GM10266 (cell line): Measurements from ENCODE around the gene GRID2.

Experiments
- DNase-seq: peaks from one replicate; pipeline ENCODE4 v3.0.0; 2012; ENCODE audit errors: extremely low spot score
- CTCF ChIP-seq: IDR thresholded peaks from 2 replicates; pipeline ENCODE4 v1.5.1; 2012; ENCODE audit warnings: mild to moderate bottlenecking, low read depth; ENCODE audit not compliant: control insufficient read depth, insufficient read depth; ENCODE audit errors: missing control alignments

Gene GRID2

GRCh38 chr4:93561842-93562241, 1258.1 kb downstream of the GRID2 start:
- no peak for TF ChIP-seq CTCF
- no peak for DNase-seq

- no peak for TF ChIP-seq CTCF
- no peak for DNase-seq
Measured at GRCh38 chr4:93568758-93569157, 1265.0 kb downstream of the GRID2 start.

GRCh38 chr4:93573285-93573684, 1269.5 kb downstream of the GRID2 start:
- no peak for DNase-seq
- TF ChIP-seq CTCF: no peak

- TF ChIP-seq CTCF: no peak
- DNase-seq: no peak
Measured at GRCh38 chr4:93578942-93579341, 1275.2 kb downstream of the GRID2 start.

GRCh38 chr4:93605163-93605562, 1301.4 kb downstream of the GRID2 start:
- no peak for DNase-seq
- TF ChIP-seq CTCF: no peak

- no peak for DNase-seq
- no peak for TF ChIP-seq CTCF
Measured at GRCh38 chr4:93617606-93618005, 1313.8 kb downstream of the GRID2 start.

- TF ChIP-seq CTCF: no peak
- no peak for DNase-seq
Measured at GRCh38 chr4:93633721-93634120, 1330.0 kb downstream of the GRID2 start.
